IPS-18c (cell line): ENCODE data around the gene ITPRIPL1.
A peak's percentile ranks its signal among the peaks of the same experiment; 100 is the strongest.
"Not testable (repeated sequence)": the region's sequence is repeated elsewhere in the genome, so short reads cannot be mapped to it uniquely, and the experiment has no call there.

Source experiments
- H3K4me3 ChIP-seq: 2 replicates; pipeline ENCODE4 v1.7.0; 2013; ENCODE audit warnings: low read depth, mild to moderate bottlenecking, low read length, moderate library complexity; ENCODE audit not compliant: insufficient read depth
- H3K9me3 ChIP-seq: one replicate; pipeline ENCODE4 v1.6.1; 2013; ENCODE audit warnings: mild to moderate bottlenecking, low read length, moderate library complexity; ENCODE audit not compliant: control insufficient read depth, insufficient read depth

ITPRIPL1 gene

GRCh38 chr2:96325041-96325883 lies at the start of gene ITPRIPL1:
Gene ITPRIPL1 (plus strand): TSS chr2:96325317. CDS start chr2:96325840, 523 bp downstream.
- H3K9me3 ChIP-seq: no peaks in the 10 kb centered on the region
- H3K4me3 ChIP-seq: peak within 1 kb of the TSS; percentile 56

DNA sequence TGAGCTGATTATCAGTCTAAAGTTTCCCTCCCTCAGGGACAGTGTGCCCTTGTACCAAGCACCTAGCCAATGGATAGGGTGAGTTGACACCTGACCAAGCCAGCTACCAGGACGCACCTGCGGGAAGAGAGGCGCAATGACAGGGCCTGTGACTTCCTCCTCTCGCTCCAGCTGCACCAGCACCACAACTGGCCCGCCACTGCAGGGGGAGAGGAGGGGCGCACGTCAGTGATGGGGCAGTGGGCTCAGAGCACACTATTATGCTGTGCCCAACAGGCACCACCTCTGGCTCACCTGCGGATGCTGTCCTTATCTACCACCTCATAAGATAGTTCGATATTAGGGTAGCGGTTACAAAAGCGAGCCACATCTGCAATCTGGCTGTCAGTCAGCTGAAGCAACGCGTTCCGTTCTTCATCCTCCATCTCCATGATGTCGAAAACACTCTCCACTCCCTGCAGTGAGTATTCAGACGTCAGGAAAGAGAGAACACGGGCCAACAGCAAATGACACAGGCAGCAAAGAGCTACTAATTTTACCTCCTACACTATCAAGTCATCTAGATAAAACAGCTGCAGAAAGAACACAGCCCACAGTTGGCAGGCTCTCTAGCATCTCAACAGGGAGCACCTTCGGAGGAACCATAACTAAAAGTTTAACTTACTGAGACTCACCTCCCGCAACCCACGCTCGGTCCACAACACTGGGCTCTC lies 48.2 kb upstream of the ITPRIPL1 start:
- no peaks in the 10 kb centered on the region for H3K9me3 ChIP-seq
- no peak overlapping the region for H3K4me3 ChIP-seq

GRCh38 chr2:96287273-96287856 lies 37.8 kb upstream of the ITPRIPL1 start:
- no peak overlapping the region for H3K4me3 ChIP-seq

DNA sequence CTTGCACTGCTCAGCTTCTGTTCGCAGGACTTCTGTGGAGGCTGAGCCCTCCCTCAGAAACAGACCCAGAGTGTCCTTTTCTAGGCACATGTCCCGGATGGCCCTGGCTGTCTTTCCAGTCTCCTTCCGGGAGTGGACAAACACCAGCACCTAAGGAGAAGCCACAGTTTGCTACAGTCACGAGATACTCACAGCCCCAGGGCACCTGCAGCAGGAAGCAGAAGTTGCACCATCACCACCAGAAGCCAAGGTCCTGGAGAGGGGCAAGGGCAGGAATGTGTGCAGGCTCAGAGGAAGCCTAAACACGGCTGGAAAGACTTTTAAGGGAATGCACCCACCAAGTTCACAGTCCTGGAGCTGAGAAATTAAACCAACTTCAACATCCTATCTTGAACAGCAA lies 33.4 kb upstream of the ITPRIPL1 start:
- H3K4me3 ChIP-seq: no peak overlapping the region
- no peaks in the 10 kb centered on the region for H3K9me3 ChIP-seq

More at GRCh38 chr2:96287273-96287856, 37.8 kb upstream of the ITPRIPL1 start:
- H3K9me3 ChIP-seq: no peaks in the 10 kb centered on the region

DNA sequence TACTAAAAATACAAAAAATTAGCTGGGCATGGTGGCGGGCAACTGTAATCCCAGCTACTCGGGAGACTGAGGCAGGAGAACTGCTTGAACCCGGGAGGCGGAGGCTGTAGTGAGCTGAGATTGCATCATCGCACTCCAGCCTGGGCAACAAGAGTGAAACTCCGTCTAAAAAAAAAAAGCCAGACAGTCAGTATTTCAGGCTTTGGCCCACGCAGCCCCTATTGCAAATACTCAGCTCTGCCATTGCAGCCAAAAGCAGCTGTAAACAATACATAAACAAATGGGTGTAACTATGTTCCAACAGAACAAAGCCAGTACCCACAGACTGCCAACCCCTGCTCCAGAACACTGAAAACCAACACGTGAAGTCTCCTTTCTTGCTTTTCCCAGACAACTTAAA lies 30.8 kb upstream of the ITPRIPL1 start:
- not testable (repeated sequence) for H3K4me3 ChIP-seq, H3K9me3 ChIP-seq

GRCh38 chr2:96296925-96297324 lies 28.2 kb upstream of the ITPRIPL1 start:
- no peaks in the 10 kb centered on the region for H3K9me3 ChIP-seq
- no peak overlapping the region for H3K4me3 ChIP-seq

DNA sequence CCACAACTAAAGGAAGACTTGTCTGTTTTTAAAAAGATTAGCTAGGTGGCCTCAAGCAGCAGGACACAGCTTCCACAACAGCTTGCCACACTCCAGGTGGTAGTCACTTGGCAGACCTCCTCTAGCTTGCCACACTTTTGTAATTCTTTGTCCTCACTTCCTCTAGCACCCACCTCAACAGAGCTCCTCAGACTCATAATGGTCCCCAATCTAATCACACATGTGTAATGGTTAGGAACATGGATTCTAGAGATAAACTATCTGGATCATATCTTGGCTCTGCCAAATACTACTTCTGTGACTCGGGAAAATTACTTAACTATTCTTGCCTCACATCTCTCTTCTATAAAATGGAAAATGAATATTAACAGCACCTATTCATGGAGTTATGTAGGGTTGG lies 23.3 kb upstream of the ITPRIPL1 start:
- no peaks in the 10 kb centered on the region for H3K9me3 ChIP-seq
- no peak overlapping the region for H3K4me3 ChIP-seq

DNA sequence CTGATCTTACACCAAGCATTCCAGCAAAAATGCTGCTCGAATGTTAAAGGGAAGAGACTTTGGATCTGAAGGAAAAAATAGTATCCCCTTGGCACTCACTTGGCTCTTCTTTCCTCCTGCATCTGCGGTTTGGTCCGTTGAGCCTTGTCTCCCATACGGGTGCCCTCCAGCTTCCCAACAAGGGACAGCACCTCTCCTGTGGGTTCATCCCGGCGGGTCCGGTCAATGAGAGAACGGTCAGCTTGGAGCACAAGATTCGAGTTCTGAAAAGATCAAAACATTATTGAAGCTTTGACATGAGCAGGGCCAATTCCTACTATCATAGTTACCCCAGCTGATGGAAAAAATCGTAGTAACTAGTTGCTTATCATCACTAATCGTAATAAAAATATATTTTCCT lies 20.5 kb upstream of the ITPRIPL1 start:
- Histone ChIP-seq H3K9me3 (no peaks in the 10 kb centered on the region), H3K4me3 (peak overlapping the region; percentile 90)

DNA sequence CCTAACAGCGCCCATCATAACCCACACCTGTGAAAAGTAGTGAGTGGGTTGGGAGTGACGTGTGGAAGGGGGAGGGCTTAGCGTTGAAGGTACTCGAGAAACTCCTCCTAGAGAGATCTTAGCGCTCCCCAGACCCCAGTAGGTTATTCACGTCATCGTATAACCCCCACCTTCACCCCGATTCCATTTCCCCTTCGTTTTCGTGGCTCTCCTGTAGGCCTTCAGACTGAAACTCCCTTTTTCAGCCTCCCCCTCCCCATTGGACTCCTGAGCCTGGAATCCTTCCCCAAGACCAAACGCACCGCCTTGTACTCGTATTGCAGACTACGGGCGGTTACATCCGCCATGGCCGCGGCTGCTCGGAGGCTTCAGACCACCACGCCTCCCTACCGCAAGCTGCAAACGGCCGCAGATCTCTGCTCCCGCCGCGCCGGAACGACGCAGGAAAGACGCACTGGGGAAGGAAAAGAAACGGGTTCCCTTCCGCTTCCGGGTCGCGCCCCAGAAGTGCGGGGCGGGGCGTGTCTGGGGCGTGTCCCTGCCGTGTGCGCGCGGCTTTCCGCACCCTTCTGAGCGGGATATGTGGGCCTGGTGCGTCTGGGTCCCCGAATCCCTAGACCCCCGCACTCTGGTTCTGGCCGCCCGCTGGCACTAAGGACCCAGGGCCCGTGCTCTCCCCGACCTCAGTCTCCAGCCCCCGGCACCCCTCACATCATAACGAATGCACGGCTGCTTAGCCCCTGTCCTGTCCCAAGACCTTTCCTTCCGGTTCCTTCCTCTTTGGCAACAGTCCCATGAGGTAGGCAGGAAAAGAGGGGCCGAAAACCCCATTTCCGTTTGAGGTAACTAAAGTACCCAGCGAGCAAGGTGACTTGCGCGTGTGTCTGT lies 19.8 kb upstream of the ITPRIPL1 start, which contains the start of gene SNRNP200:
Gene SNRNP200 (minus strand): TSS at position 456 of the 888 bp plus-strand sequence. CDS start 109 bp downstream, at position 347.
- Histone ChIP-seq H3K4me3 (peak within 1 kb of the TSS; percentile 90), H3K9me3 (no peaks in the 10 kb centered on the region)

DNA sequence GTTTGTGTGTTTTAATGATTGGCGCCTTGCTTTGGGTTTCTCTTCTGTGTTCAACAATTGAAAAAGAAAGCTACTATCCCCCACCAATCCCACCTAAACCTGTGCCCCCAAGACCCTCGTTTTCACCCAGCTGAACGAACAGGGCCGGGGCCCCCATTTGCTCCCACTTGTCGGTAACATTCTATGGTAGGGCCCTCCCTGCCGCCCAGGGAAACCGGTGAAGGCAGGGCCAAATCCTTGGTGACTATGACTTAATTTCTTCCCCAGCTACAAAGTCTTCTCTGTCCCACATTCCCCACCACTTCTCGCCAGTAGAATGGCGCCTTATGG lies 19.2 kb upstream of the ITPRIPL1 start:
- no peaks in the 10 kb centered on the region for H3K9me3 ChIP-seq
- peak overlapping the region; percentile 90 for H3K4me3 ChIP-seq

DNA sequence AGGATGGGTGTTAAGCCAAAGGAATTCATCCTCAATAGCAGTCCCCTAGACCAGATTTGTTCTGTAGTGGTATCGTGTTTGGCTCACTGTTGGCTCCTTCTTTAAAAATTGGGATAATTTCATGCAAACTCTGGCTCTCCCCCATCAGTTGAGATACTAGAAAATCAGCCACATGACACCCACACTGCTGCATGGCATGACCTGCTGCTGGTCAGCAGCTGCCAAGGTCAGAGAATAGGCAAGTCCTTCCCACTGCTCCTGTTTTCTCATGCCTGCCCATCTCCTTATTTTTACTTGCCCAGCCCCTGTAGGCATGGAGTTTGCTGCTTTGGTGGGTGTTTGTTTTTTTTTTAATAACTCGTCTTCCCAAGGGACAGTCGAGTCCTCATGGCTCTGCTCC lies 18.7 kb upstream of the ITPRIPL1 start:
- no peaks in the 10 kb centered on the region for H3K9me3 ChIP-seq
- peak overlapping the region; percentile 90 for H3K4me3 ChIP-seq

- Histone ChIP-seq H3K4me3 (no peak overlapping the region), H3K9me3 (no peaks in the 10 kb centered on the region)
Observed at GRCh38 chr2:96308248-96308647, 16.9 kb upstream of the ITPRIPL1 start.

DNA sequence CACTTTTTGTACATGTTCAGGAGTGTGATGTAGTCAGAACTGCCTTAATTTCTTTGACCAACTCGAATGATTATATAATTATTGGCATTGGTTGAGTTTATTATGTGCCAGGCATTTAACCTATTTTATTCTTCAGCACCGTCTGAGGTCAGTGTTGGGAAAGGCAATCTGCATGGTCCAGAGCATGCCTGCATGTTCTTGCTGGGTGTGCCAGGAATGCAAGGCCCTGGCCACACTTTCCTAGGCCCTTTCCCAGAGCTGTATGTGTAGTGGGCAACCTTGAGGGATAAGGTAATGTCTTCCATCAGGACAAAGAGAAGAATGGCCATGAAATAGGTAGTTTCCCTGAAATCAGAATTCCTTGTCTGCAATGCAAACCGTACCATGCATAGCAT lies 10.1 kb upstream of the ITPRIPL1 start:
- H3K9me3 ChIP-seq: no peaks in the 10 kb centered on the region
- H3K4me3 ChIP-seq: no peak overlapping the region

DNA sequence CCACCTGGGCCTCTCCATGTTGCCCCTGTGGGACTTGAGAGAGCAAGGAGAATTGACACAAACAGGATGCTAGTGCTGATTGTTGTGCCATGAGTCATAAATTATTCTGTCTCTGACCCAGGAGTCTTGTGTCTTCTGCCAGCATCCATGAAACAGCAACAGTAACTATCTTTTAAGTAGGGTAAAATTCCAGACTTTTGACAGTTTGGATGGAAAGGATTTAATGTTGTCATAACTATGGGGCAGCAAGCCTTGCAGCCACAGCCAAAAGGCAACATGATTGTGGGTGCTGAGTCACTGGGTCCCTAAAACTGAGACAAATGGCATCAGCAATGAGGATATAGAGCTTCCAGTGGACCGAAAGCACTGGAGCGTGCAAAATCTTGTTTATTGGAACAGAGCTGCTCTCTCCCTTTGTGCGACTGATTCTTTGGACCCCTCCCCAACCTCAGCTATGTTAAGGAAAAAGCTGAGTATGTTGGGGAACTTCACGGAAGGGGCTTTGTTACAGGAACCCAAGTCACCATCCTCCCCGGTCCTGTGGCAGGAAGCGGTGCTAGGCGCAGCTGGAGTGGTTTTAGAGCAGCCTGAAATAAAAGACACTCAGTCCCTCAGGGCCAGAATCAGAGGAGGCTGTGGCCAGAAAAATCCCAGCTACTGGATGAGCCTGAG lies 9.6 kb upstream of the ITPRIPL1 start:
- Histone ChIP-seq H3K9me3 (no peaks in the 10 kb centered on the region), H3K4me3 (no peak overlapping the region)

DNA sequence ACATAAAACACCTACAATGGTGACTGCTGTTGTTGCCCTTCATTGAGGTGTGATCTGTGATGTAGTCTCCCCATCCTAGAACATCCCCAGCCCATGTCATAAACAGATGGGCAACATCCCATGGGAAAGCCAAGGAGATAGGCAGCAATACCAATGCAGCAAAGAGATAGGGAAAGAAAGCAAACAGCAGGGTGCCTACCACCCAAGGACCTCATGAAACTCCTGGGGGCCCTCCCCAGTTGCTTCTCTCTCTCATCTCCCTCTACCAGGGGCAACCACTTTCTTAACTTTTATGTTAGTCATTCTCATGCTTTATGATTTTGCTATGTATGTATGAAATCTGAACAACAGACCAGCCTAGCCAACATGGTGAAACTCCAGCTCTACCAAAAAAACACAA lies 8.1 kb upstream of the ITPRIPL1 start:
- no peaks in the 10 kb centered on the region for H3K9me3 ChIP-seq
- no peak overlapping the region for H3K4me3 ChIP-seq

DNA sequence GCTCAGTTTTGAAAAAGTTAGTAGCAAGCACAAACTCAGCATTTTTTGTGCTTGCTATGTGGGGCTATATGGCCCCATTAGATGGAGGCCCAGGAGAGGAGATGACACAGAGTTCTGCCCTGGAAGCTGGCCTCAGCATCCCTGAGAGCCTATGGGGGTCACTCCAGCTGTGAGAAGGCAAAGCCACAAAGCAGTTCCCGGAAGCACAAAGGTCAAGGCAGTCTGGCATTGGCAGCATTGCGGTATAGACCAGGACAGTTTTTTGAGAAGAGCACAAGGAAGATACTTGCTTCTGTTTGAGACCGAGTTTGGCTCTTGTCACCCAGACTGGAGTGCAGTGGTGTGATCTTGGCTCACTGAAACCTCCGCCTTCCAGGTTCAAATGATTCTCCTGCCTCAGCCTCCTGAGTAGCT lies 7.5 kb upstream of the ITPRIPL1 start:
- Histone ChIP-seq H3K4me3 (no peak overlapping the region), H3K9me3 (no peaks in the 10 kb centered on the region)

DNA sequence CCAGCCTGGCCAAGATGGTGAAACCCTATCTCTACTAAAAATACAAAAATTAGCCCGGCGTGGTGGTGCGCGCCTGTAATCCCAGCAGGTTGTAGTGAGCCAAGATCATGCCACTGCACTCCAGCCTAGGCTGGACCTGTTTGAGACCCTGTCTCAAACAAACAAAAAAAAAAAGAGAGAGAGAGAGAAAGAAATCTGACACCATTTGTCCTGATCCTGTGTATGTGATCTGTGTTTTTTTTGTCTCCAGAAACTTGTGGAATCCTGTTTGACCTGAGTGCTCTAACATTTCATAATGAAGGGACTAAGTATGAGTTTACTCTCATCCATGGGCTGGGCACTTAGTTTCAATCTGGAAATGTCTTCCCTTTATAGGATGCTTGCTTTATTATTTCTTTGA lies 6.4 kb upstream of the ITPRIPL1 start:
- H3K9me3 ChIP-seq: no peaks in the 10 kb centered on the region
- H3K4me3 ChIP-seq: no peak overlapping the region
